ELF-1 (cell line): ENCODE data around the gene TOMM40L.

Experiments
- DNase-seq: peaks from one replicate; pipeline ENCODE4 v3.0.0-alpha.2; 2016; ENCODE audit warnings: low read depth, low spot score

Gene TOMM40L

GRCh38 chr1:161225534-161226319, at the start of gene TOMM40L:
TOMM40L (plus strand) TSS chr1:161226060; CDS start chr1:161226490, 430 bp downstream.
- DNase-seq = peak; percentile 100

GRCh38 chr1:161176468-161177111, 49.3 kb upstream of the TOMM40L start:
- no peak for DNase-seq

DNA sequence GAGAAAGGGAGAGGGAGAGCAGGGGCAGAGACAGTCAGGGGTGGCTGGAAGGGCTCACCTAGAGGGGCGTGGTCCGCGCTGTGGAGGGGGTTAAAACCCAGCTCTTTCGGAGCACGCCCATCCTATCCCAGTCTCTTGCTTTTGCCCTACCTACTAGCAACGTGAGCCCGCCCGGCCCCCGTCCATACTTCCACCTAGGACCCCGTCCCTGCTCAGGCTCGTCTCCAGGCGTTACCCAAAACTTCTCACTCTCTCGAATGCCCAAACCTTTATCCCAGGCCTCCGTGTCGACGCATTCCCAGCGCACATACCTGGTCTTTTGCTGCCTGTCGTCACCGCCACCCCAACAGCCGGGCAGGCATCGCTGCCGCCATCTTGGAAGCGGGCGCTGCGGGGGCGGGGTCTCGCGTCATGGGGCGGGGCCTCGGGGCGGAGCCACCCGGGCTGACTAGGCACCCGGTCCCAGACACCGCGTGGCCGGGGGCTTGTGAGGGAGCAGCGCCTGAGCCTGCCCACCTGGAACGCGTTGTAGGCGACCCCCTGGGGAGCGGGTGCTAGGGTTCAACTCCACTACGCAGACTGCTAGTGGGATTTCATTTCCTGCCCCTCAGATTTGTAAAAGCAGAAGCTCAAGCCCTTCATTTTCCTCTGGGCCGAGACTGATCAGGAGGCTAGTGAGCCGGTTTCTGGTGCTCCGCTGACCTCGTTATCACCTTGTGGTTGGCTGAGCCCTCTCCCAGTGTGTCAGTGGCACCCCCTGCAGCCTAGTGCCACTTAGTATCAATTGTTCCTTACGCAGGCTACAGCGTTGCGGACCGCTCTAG, 48.5 kb upstream of the TOMM40L start, which contains the start of gene B4GALT3:
TSS of gene B4GALT3 (minus strand) at position 396 of the 824 bp plus-strand sequence. CDS start 1,447 bp downstream, outside the sequence.
- peak; percentile 94 for DNase-seq

DNA sequence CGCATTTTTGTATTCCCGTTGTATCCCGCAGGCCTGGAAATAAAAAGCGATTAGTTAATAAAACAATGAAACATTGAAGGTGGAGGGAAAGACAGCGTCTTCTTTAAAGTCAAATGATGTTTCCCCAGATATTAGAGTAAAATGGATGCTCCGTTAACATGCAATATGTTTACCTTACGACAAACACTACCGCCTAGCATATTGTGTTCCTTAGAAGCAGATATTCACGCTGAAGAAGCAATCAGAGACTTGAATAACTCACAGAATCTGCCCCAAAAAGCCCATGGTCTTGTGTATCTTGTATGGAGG, 48.0 kb upstream of the TOMM40L start:
- DNase-seq = no peak

DNA sequence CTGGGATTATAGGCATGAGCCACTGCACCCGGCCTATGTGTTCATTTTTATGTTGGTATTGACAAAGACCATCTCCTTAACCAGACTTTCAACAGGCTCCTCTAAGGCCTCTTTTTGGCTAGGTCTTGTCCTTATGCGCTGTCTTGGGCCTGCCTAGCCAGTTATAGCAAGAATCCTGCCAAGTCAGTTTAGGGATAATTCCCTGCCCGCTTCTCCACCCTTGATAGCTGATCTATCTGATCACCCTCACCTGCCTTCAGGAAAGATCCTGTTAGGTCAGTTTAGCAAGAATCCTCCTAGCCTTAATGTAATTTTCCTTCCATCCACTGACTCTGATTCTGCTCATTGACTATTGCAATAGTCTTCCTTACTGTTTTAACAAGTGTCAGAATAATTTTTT, 46.2 kb upstream of the TOMM40L start:
- DNase-seq = no peak

- no peak for DNase-seq
Measured at GRCh38 chr1:161180639-161181038, 45.2 kb upstream of the TOMM40L start.

- DNase-seq = no peak
Measured at GRCh38 chr1:161182214-161182613, 43.6 kb upstream of the TOMM40L start.

GRCh38 chr1:161185282-161185682, 40.6 kb upstream of the TOMM40L start:
- DNase-seq = no peak

- no peak for DNase-seq
Measured at GRCh38 chr1:161185732-161186311, 40.0 kb upstream of the TOMM40L start.

GRCh38 chr1:161187311-161187710, 38.5 kb upstream of the TOMM40L start:
- no peak for DNase-seq

DNA sequence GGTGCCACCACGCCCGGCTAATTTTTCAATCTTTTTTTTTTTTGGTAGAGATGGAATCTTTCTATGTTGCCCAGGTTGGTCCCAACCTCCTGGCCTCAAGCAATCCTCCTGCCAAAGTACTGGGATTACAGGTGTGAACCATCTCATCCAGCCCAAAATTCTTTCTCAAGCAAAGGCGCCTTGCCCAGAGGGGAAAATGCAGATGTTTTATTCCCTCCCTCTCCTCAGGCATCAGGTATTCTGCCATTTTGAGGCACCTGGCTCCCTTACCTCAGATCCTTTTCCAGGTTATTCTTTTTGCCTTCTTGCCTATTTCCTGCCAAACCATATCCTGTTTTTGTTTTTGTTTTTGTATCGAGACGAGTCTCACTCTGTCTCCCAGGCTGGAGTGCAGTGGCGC, 37.5 kb upstream of the TOMM40L start:
- no peak for DNase-seq

- no peak for DNase-seq
Measured at GRCh38 chr1:161189036-161189435, 36.8 kb upstream of the TOMM40L start.

DNA sequence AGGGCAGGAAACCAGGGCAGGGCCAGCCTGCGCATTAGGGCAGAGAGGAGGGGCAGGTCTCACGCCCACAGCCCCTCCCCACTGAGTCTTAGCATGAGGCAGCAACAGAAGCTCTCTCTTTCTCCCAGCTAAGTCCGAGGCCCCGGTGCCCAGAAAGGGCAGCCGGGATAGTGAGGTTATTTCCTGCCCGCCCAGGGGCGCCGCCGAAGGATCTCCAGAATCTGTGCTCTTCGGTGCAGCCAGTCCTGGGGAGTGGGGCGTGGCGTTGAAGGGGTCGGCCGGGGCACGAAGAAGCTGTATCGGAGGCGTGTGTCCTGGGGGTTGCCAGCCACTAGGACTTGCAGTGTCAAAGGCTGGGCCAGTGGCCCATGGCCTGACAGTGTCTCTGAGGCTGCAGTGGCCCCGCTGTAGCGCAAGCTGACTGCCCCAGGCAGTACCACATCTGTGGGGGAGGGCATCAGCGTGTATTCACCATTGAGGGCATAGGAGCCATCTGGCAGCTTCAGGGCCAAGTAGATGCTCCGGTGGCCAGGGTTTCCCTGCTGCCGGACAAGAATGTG, 34.8 kb upstream of the TOMM40L start:
- peak; percentile 60 for DNase-seq

GRCh38 chr1:161191971-161192370, 33.9 kb upstream of the TOMM40L start:
- DNase-seq = no peak

- DNase-seq = peak; percentile 86
Measured at GRCh38 chr1:161192476-161193465, 33.1 kb upstream of the TOMM40L start.

DNA sequence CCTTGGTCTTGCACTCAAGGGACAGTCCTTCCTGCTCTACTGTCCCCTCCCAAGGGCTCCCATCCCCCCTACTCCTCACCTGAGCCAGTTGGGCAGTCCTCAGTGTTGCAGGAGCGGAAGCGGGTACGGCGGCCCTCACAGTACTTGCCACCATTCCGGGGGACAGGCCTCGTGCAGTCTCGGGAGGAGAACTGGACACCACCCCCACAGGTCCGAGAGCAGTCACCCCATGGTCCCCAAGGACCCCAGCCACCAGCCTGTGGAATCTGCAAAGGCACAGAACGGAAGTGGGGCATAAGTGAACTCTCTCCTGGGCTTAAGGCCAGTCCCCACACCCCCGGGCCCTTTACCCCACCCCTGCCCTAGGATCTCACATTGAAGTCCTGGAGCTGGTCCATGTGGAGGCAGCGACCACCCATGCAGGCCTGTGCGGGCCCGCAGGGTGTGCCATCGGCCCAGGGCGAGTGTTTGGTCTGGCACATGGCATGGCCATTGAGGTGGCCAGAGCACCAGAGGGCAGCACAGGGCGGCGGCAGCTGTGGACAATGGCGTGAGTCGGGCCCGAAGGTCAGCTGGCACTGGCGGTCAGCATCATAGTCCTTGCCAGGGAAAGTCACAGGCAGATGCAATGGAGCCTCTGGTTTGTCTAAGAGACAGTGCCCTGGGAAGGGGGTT, 32.2 kb upstream of the TOMM40L start:
- no peak for DNase-seq

DNA sequence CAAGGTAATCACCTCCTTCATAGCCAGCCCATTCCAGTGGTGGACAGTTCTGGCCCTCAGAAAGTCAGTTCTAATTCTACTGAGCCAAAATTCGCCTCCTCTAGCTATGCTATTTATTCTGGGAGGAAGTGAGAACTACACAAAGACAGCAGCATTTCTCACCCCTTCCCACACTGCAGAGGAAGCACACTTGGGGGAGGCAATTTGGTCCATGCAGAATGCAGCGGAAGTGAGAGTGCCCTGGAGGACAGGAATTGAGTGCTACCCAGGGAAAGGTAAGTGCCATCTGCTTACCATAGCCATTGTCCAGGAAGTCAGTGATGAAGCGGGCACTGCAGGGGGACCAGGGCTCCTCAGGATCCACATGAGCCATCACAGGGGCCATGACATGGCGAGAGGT, 30.7 kb upstream of the TOMM40L start:
- no peak for DNase-seq

- no peak for DNase-seq
Measured at GRCh38 chr1:161196111-161196510, 29.7 kb upstream of the TOMM40L start.

- peak; percentile 70 for DNase-seq
Measured at GRCh38 chr1:161196521-161197451, 29.1 kb upstream of the TOMM40L start.
